Activated CD4-positive, alpha-beta T cell treated with anti-CD3 and anti-CD28 coated beads, Interleukin-2, amount 50 U/mL, for 24 hours (primary cell): ENCODE results near the gene DRD2.

ENCODE experiments used
- DNase-seq, 2 donors: peaks; one replicate each; pipeline ENCODE4 v3.0.0-alpha.2; 2020; ENCODE audit warnings: low read depth in 1 of 2, low spot score in 1 of 2

Gene DRD2

GRCh38 chr11:113400631-113401230 is 74.5 kb downstream of the DRD2 start:
- no peak for DNase-seq

GRCh38 chr11:113398669-113399430 is 76.3 kb downstream of the DRD2 start:
- no peak for DNase-seq

GRCh38 chr11:113397821-113398220 is 77.4 kb downstream of the DRD2 start:
- no peak for DNase-seq

- no peak for DNase-seq
These were observed 78.0 kb downstream of the DRD2 start for GRCh38 chr11:113397212-113397611.

GRCh38 chr11:113396690-113397089 is 78.5 kb downstream of the DRD2 start:
- DNase-seq = no peak

GRCh38 chr11:113395782-113396336 is 79.3 kb downstream of the DRD2 start:
- no peak for DNase-seq

- no peak for DNase-seq
These were observed 80.3 kb downstream of the DRD2 start for GRCh38 chr11:113394919-113395318.

GRCh38 chr11:113393501-113393985 is 81.7 kb downstream of the DRD2 start:
- no peak for DNase-seq

- no peak for DNase-seq
These were observed 82.8 kb downstream of the DRD2 start for GRCh38 chr11:113392236-113392921.

GRCh38 chr11:113389272-113389671 is 85.9 kb downstream of the DRD2 start:
- no peak for DNase-seq

- no peak for DNase-seq
These were observed 87.5 kb downstream of the DRD2 start, which contains the start of gene ANKK1 for GRCh38 chr11:113387605-113388211. ANKK1 (plus strand) TSS chr11:113387779; CDS start chr11:113387885, 106 bp downstream.

GRCh38 chr11:113386866-113387265 is 88.3 kb downstream of the DRD2 start:
- no peak for DNase-seq

- no peak for DNase-seq
These were observed 89.4 kb downstream of the DRD2 start for GRCh38 chr11:113385749-113386148.

GRCh38 chr11:113384551-113384950 is 90.6 kb downstream of the DRD2 start:
- no peak for DNase-seq

GRCh38 chr11:113382121-113382520 is 93.1 kb downstream of the DRD2 start:
- no peak for DNase-seq

GRCh38 chr11:113378692-113379091 is 96.5 kb downstream of the DRD2 start:
- no peak for DNase-seq

GRCh38 chr11:113377681-113378412 is 97.4 kb downstream of the DRD2 start:
- no peak for DNase-seq

- no peak for DNase-seq
These were observed 99.0 kb downstream of the DRD2 start for GRCh38 chr11:113376156-113376555.

GRCh38 chr11:113375402-113375801 is 99.8 kb downstream of the DRD2 start:
- no peak for DNase-seq

GRCh38 chr11:113373981-113374560 is 101.1 kb downstream of the DRD2 start:
- DNase-seq = no peak
